ENCODE data around the gene SPTBN5. TPM values are rescaled to one million over a fixed set of nuclear protein-coding genes. Genes with fewer than 3 reads are reported as not detected.

Gene SPTBN5
- total and polyA plus RNA-seq, 2 donors (not counting 1 experiment from before 2014, with no cell fraction given), result 0.55 to 1.4 TPM

- Histone ChIP-seq H3K4me3 (ENCODE audit: control extremely low read depth in 1 of 5, extremely low read depth in 1 of 5, insufficient read depth in 1 of 5, low read depth in 2 of 5, low read length in 4 of 5) (no peak overlapping the region), H3K27ac (ENCODE audit: low read length in 2 of 2) (no peak overlapping the region), H3K27me3 (replicated peaks in 1 of 4; ENCODE audit: control extremely low read depth in 1 of 4, control insufficient read depth in 3 of 4, insufficient read depth in 4 of 4, low read length in 3 of 4) (no peaks in the 10 kb centered on the region), H3K4me2 (replicated peaks; ENCODE audit: low read depth, low read length, poor library complexity, severe bottlenecking) (no peak overlapping the region), H3K4me1 (ENCODE audit: control insufficient read depth in 2 of 2, insufficient read depth in 2 of 2, low read length in 2 of 2) (peaks cover 5 to 17% of the 10 kb centered on the region in 2 donors), H4K20me1 (ENCODE audit: control insufficient read depth, insufficient read depth, low read length, poor library complexity, severe bottlenecking) (no peaks in the 10 kb centered on the region), H3K9ac (ENCODE audit: low read length) (no peak overlapping the region), H3K36me3 (replicated peaks in 1 of 2; ENCODE audit: control extremely low read depth in 1 of 2, control insufficient read depth in 1 of 2, extremely low read depth in 1 of 2, insufficient read depth in 2 of 2, low read length in 1 of 2) (peaks cover 0 to 2% of the 10 kb centered on the region in 2 experiments), H3K79me2 (ENCODE audit: control insufficient read depth, insufficient read depth, low read length) (no peaks in the 10 kb centered on the region), H3K9me3 (ENCODE audit: control extremely low read depth in 1 of 3, control insufficient read depth in 2 of 3, insufficient read depth in 1 of 3, low read length in 2 of 3) (no peaks in the 10 kb centered on the region), H2AFZ (ENCODE audit: insufficient read depth, low read depth, low read length, poor library complexity, severe bottlenecking) (no peak overlapping the region)
- ChIA-PET POLR2A (interaction anchor here (0.9 kb wide), 1 partner anchor 28 kb away, joined by 3 read pairs; no protein-coding TSS in a partner anchor), CTCF (interaction anchor here (0.8 to 15.7 kb wide), 4 partner anchors 11 to 98 kb away, joined by 3 to 716 read pairs (median 5); partner anchors contain the start of gene MAPKBP1)
- H3K27ac Mint-ChIP-seq, result no peak overlapping the region
- 95% methylated on average over 8 of the region's 10 CpGs for WGBS (ENCODE audit: insufficient coverage)
- H3K27me3 Mint-ChIP-seq, result no peaks in the 10 kb centered on the region
- H3K4me3 Mint-ChIP-seq, result no peak overlapping the region
- ATAC-seq (ENCODE audit: low read depth) (no peak), DNase-seq (no peak)
- intact Hi-C loops (cut with micrococcal nuclease), result no loop called here
- TF ChIP-seq CTCF (IDR thresholded peaks at IDR 0.05) (no peak), EZH2 (IDR thresholded peaks at IDR 0.05; ENCODE audit: borderline replicate concordance, insufficient read depth, low read depth, low read length, poor library complexity, severe bottlenecking) (no peak)
- H3K4me1 Mint-ChIP-seq, result peaks cover 10% of the 10 kb centered on the region
- H3K9me3 Mint-ChIP-seq (ENCODE audit: insufficient read depth), result no peaks in the 10 kb centered on the region
Measured at GRCh38 chr15:41806291-41807181, 87.3 kb downstream of the SPTBN5 start.

DNA sequence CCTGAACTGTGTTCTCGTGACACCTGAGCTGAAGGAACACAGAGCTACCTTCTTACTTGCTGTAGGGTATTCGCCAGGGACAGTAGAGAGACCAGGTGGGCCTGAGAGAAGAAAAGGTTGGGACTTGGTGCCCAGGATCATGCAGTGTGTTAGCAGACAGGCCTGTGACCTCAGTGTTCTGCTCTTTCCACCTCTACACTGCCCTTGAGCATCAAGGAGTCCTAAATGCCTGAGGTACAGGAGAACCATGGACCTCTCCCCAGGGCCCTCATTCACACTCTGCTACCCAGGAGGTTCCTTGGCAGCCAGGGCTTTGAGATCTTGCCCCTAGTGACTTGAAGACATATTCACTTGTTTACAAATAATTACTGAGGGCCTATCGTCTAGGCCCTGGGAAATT, 88.1 kb downstream of the SPTBN5 start:
- ATAC-seq (ENCODE audit: low read depth), result no peak
- no peak overlapping the region for H3K4me2 ChIP-seq (replicated peaks; ENCODE audit: low read depth, low read length, poor library complexity, severe bottlenecking)
- H3K9me3 ChIP-seq (ENCODE audit: control extremely low read depth in 1 of 3, control insufficient read depth in 2 of 3, insufficient read depth in 1 of 3, low read length in 2 of 3), result no peaks in the 10 kb centered on the region
- ChIA-PET CTCF (interaction anchor here (1.7 to 15.7 kb wide), 2 partner anchors 30 to 202 kb away, joined by 3 to 716 read pairs; partner anchors contain the start of gene MAPKBP1), POLR2A (no interaction called here)
- H3K4me1 Mint-ChIP-seq, result peaks cover 6% of the 10 kb centered on the region
- H3K27ac ChIP-seq (ENCODE audit: low read length in 2 of 2), result no peak overlapping the region
- H3K4me1 ChIP-seq (ENCODE audit: control insufficient read depth in 2 of 2, insufficient read depth in 2 of 2, low read length in 2 of 2), result peaks cover 5 to 9% of the 10 kb centered on the region in 2 donors
- intact Hi-C loops (cut with micrococcal nuclease), result no loop called here
- H2AFZ ChIP-seq (ENCODE audit: insufficient read depth, low read depth, low read length, poor library complexity, severe bottlenecking), result no peak overlapping the region
- no peak overlapping the region for H3K27ac Mint-ChIP-seq
- no peak for DNase-seq
- H3K27me3 Mint-ChIP-seq, result no peaks in the 10 kb centered on the region
- H3K4me3 Mint-ChIP-seq, result no peak overlapping the region
- no peaks in the 10 kb centered on the region for H3K9me3 Mint-ChIP-seq (ENCODE audit: insufficient read depth)
- H3K27me3 ChIP-seq (replicated peaks in 1 of 4; ENCODE audit: control extremely low read depth in 1 of 4, control insufficient read depth in 3 of 4, insufficient read depth in 4 of 4, low read length in 3 of 4), result no peaks in the 10 kb centered on the region
- no peak for TF ChIP-seq EZH2 (IDR thresholded peaks at IDR 0.05; ENCODE audit: borderline replicate concordance, insufficient read depth, low read depth, low read length, poor library complexity, severe bottlenecking)
- no peak for TF ChIP-seq CTCF (IDR thresholded peaks at IDR 0.05)
- peaks cover 0 to 5% of the 10 kb centered on the region in 2 experiments for H3K36me3 ChIP-seq (replicated peaks in 1 of 2; ENCODE audit: control extremely low read depth in 1 of 2, control insufficient read depth in 1 of 2, extremely low read depth in 1 of 2, insufficient read depth in 2 of 2, low read length in 1 of 2)
- no peak overlapping the region for H3K9ac ChIP-seq (ENCODE audit: low read length)
- 100% methylated on average over 1 of the region's 3 CpGs for WGBS (ENCODE audit: insufficient coverage)
- no peak overlapping the region for H3K4me3 ChIP-seq (ENCODE audit: control extremely low read depth in 1 of 5, extremely low read depth in 1 of 5, insufficient read depth in 1 of 5, low read depth in 2 of 5, low read length in 4 of 5)
- H4K20me1 ChIP-seq (ENCODE audit: control insufficient read depth, insufficient read depth, low read length, poor library complexity, severe bottlenecking), result no peaks in the 10 kb centered on the region
- no peaks in the 10 kb centered on the region for H3K79me2 ChIP-seq (ENCODE audit: control insufficient read depth, insufficient read depth, low read length)

Data from B cell (primary cell).